IMR-90 (cell line): Measurements from ENCODE around the gene IDI2.

Experiments
- CTCF ChIP-seq: conservative IDR thresholded peaks from 2 replicates; pipeline ENCODE4 v1.5.1; 2012; ENCODE audit warnings: mild to moderate bottlenecking, low read depth, low read length, improper control_type of control experiment
- MXI1 ChIP-seq: IDR thresholded peaks from 2 replicates; pipeline ENCODE4 v1.6.1; 2012; ENCODE audit warnings: low read depth, mild to moderate bottlenecking, low read length, moderate library complexity, borderline replicate concordance
- POLR2A ChIP-seq: IDR thresholded peaks from 2 replicates; pipeline ENCODE4 v1.6.1; 2012; ENCODE audit warnings: mild to moderate bottlenecking, low read depth, low read length
- RAD21 ChIP-seq: IDR thresholded peaks from 2 replicates; pipeline ENCODE4 v1.6.1; 2012; ENCODE audit warnings: low read length, improper control_type of control experiment

GRCh38 chr10:1009071-1009494, 16.6 kb downstream of the IDI2 start:
- TF ChIP-seq CTCF (no peak), POLR2A (no peak), MXI1 (no peak), RAD21 (no peak)
